GM18861 (cell line): Measurements from ENCODE around the gene PIK3R3.

Experiments used
- ATAC-seq: cut with Tn5 transposase; IDR thresholded peaks from one replicate; pipeline ENCODE4 v1.9.1; 2021; ENCODE audit not compliant: unreplicated experiment

The PIK3R3 gene

DNA sequence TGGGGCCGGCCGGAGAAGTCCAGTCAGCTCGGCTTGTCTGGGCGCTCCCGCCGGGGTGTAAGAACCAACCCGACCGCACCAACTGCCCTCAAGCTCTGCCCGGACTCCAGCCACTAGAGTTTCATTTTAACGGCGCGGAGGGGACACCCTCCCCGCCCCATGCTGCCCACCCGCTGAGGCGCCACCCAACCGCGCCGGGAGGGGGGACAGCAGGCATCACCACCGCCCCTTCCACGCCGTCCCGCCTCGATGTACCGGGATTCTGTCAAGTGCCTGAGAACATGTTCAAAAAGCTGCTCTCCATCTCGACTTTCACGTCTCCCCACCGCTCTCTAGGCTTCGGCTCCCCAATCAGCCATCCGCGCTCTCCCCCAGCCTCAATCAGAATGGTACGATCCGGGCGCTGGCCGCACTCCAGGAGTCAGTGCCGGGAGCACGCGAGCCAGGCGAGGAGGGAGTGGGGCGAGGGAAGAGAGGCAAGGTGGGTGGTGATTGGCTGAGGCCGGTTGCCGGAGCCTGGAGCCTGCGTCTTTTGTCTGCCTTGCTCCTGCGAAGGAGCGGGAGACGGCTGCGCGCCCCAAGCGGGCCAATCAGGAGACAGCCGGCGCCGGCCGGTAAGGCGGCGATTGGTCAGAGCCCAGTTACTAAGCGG is at the start of gene PIK3R3:
Gene PIK3R3, minus strand, starts transcription at position 101 of the 652 bp plus-strand sequence. CDS start 677 bp downstream, outside the sequence.
- peak; percentile 77 for ATAC-seq

DNA sequence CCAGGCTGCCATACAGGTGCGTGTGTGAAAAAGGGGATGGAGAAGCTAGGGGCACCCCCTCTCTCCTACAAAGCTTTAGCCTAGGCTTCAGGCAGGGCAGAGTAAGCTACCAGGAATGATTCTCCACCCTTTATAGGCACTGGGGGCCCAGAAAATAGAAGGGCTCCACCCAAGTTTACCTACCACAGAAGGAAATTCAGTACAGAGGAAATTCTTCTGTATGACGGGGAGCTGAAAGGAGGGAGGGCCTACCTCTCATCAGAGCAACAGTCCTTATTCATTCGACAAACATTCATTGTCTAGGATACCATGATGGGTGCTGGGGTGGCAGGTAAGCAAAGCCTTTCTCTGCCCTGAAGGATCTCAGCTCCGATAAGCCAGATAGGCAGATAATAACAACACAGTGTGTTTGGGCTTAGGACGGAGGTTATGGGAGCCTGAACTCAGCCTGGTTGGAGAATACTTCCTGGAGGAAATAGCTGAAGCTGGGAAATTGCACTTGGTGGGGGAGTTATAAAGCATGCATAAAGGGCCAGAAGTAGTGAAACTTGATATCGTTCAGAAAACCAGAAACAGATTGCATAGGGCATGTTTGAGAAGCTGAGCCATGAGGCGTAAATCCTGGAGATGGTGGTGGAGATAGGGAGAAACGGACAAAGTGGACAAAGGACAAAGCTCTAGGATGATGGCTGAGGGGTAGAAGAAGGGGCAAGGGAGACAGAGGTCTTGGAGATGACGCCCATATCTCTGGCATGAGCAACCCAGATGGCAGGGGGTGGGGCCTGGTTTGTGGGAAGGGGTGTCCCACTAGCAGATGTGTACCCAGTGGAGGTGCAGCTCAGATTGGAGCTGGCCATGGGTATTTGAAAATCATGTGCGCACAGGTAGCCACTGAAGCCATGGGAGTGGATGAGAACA is 49.2 kb upstream of the PIK3R3 start:
- ATAC-seq: no peak

- no peak for ATAC-seq
Observed at GRCh38 chr1:46180082-46180616, 47.7 kb upstream of the PIK3R3 start.

DNA sequence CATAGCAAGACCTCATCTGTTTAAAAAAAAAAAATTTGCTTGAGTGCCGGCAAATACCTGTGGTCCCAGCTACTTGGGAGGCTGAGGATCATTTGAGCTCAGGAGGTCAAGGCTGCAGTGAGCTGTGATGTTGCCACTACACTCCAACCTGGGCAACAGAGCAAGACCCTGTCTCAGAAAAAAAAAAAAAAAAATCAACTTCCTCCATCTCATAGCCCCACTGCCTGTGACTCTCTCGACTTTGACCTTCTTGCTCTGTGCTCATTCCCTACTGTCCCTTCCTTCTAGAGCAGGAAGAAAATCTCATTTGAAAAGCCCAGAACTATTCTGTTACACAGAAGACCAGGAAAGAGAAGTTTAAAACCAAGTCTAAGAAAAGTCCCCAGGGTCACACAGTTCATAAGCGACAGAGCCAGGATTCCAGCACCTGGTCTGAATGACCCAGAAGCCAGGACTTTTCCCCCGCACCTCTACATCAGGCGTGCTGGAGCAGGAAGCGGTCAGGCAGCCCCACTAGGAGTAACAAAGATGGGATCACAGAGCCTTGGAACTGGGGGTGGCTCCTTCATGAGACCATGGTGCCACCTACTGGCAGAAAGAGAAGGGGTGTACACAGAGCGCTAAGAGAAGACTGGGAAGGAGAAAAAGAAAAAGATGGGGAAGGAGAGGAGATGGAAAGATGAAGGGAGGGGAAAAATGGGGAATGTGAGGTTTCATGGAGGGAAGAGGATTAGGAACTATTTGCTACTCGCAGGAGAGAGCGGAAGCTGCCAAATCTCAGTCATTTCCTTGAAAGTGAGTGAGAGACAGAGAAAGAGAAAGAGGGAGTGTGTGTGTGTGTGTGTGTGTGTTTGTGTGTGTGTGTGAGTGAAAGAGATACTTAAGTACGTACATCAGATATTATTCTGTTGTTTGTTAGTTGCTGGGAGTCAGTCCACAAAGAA is 47.0 kb upstream of the PIK3R3 start:
- no peak for ATAC-seq

- ATAC-seq: no peak
Observed at GRCh38 chr1:46176211-46176865, 43.9 kb upstream of the PIK3R3 start, which contains the start of gene P3R3URF. Gene P3R3URF (minus strand): TSS chr1:46176488. CDS start chr1:46176471, 17 bp downstream.

- no peak for ATAC-seq
Observed at GRCh38 chr1:46175243-46175642, 42.8 kb upstream of the PIK3R3 start.

- ATAC-seq: no peak
Observed at GRCh38 chr1:46174448-46175231, 42.2 kb upstream of the PIK3R3 start, which contains the start of gene TSPAN1. Gene TSPAN1 (plus strand): TSS chr1:46175087. CDS start chr1:46181108, 6,021 bp downstream.

DNA sequence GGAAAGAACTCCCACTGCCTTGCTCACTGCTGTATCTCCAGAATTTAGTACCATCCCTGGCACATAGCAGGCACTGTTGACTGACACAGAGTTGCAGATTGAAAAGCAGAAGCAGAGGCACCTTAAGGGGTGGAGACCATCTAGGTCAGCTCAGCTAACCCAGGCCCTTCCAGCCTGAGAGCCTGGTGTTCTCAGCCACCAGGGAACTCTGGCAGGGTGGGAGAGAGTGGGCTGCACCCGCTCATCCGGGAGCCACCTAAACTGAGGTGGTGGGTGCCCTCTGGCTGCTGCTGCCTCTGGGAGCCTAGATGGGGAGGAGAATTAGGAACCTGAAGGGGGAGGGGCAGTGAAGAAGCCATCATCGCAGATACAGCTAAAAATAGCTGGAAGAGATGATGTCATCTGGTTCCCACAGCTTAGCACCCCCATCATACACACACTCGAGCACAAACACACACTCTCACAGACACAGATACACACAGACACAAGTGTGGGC is 41.0 kb upstream of the PIK3R3 start:
- ATAC-seq: no peak

- no peak for ATAC-seq
Observed at GRCh38 chr1:46172321-46172720, 39.9 kb upstream of the PIK3R3 start.

DNA sequence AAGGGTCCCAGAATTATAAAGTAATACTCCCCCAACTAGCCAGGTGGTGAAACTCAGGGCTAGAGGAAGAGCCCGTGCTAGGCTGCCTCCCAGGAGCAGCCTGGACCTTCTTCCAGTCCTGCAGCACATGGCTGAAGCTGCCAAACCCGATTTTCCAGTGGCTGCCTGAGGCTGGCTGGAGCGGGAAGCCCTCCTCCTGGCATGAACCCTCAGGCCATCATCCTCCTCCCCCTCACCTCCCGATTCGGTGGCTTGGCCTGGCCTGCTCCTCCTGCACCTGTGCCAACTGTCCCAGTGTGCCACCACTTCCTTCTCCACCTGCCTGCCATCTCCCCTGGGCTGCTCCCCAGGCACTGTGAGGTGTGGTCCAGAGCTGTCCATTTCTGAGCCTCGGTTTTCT is 39.4 kb upstream of the PIK3R3 start:
- ATAC-seq: no peak

- ATAC-seq: no peak
Observed at GRCh38 chr1:46171351-46171750, 38.9 kb upstream of the PIK3R3 start.

DNA sequence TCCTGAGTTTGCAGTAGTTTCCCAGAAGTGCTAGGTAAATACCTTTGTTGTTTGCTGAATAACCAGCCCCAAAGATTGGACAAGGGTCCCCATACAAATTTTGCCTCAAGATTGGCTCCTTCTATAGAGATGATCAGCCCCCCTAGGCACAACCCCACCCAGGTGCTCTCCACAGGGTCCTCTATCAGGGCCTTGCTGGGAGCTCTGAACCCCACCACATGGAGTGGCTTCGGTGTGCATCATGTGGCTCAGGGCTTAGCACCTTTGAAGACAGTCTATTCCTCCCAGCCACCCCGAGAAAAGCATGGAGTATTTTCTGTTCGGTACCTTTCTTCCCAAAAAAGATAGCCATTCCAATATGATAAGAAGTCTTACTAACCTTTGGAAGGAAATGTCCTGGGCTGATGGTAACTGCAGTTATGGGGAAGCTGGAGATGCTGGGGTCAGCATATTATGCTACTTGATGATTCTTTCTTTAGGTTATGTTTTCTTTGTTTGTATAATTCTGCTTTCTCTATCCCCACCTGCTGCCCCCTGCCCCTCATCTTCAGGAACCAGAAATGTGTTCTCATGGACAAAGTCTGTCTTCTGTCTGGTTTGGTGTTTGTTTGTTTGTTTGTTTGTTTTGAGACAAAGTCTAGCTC is 37.5 kb upstream of the PIK3R3 start:
- no peak for ATAC-seq

- no peak for ATAC-seq
Observed at GRCh38 chr1:46168477-46168876, 36.0 kb upstream of the PIK3R3 start.

DNA sequence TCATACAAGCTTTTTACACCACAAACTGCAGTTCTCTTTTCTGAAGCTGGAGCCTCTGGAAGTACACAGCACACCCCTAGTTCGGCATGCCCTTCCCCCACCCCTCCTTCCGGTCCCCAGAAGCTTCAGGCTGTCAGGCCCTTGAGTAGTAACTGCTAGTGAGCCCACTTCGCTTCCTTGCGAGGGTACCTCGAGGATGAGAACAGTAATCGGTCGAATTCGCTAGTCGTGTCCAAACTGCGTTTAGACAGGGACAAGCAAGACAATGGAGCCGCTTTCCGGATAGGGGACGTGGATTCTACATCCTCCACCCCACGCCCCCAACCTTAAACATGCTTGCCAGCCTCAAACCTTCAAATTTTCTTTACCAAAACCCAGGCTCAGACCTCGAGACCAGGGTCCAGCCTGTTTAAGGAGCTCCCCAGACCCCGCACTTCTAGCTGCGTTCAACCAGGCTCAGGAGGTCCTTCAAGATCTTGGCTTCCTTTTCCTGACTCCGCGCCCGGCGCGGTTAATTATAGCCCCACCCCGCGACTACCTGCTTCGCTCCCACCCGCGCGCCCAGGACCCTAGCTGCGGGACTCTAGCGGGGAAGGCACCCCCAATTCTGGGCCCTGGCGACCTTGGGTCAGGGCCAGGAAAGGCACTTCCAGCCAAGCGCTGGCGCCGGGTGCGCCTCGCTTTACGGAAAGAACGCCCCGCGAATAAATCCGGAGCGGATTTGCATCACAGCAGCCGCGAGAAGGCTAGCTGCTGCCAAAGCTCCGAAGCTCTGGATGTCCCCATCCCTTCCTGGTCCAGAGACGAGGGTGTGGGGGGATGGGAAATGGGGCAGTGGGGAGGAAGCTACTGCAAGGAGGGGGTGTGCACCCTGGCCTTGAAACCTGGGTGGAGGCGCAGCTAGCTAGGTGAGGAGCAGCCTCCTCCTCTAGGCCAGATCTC is 34.4 kb upstream of the PIK3R3 start:
- ATAC-seq: no peak

DNA sequence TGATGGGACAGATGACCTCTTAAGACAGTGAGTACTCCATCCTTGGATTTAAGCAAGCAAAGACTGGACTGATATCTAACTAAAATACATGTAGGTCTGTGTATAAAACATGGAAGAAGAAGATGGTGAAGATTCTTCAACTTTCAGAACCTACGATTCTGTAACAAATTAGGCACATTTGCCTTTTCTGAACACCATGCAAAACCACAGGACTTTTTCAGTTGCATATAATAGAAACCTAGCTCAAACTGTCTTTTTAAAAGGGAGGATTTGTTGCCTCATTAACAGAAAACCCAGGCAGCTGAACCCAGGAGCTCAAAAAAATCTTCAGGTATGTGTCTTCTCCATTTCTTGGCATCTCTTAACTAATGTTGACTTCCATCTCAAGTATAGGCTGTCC is 27.8 kb upstream of the PIK3R3 start:
- no peak for ATAC-seq

- ATAC-seq: no peak
Observed at GRCh38 chr1:46159516-46159915, 27.1 kb upstream of the PIK3R3 start.
